Activated CD8-positive, alpha-beta memory T cell treated with anti-CD3 and anti-CD28 coated beads, Interleukin-2, amount 50 U/mL, for 24 hours (primary cell): ENCODE measurements around the gene TMEM258.

Source experiments
- DNase-seq: peaks from one replicate; pipeline ENCODE4 v3.0.0-alpha.2; 2020; ENCODE audit errors: extremely low read depth

Gene TMEM258

GRCh38 chr11:61795876-61796526 lies 3.6 kb upstream of the TMEM258 start:
- no peak for DNase-seq

GRCh38 chr11:61795459-61795858 lies 3.1 kb upstream of the TMEM258 start:
- DNase-seq: no peak

- no peak for DNase-seq
These were observed 2.2 kb upstream of the TMEM258 start for GRCh38 chr11:61794579-61794978.

DNA sequence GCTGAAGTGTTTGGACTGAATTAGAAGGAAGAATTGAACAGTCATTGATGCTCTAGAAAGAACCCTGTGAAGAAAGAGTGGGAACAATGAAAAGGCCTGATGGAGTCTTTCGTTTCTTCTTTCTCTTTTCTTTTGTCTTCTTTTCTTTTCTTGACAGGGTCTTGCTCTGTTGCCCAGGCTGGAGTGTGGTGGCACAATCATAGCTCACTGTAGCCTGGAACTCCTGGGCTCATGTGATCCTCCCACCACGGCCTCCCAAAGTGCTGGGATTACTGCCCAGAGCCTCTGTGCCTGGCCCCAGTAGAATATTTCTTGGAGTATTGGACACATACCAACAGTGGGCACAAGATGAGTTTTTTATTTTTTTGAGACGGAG lies 1.4 kb upstream of the TMEM258 start:
- DNase-seq: no peak

GRCh38 chr11:61793083-61793828 lies 857 bp upstream of the TMEM258 start:
- no peak for DNase-seq

DNA sequence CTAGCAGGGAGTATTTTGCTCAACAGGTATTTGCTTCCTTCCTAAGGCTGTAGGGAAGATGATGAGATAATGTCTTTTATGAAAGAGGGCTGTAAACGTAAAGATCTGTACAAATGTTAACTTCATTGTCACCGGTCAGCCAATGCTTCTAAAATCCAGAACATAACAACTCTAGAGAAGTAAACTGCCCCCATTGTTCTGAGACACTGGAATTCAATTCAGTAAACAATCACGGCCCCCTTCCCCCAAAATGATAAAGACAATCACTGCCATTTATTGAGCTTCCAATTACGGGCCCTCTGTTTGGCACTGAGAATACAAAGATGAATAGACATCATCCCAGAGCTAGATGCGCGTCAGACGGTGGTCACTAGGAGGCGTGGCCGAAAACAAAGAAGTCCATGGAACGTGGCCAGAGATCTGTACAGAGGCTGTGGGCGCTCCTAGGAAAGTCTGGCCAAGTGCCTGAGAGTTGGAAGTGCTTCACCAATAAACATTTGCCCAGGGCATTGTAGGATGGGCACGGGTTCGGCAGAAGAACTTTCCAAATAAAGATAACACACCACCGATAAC lies 576 bp downstream of the TMEM258 start:
- DNase-seq: no peak

- no peak for DNase-seq
These were observed 4.4 kb downstream of the TMEM258 start for GRCh38 chr11:61787928-61788491.

GRCh38 chr11:61785837-61786402 lies 6.5 kb downstream of the TMEM258 start:
- DNase-seq: no peak

GRCh38 chr11:61784506-61784805 lies 7.9 kb downstream of the TMEM258 start:
- no peak for DNase-seq

- DNase-seq: no peak
These were observed 8.5 kb downstream of the TMEM258 start for GRCh38 chr11:61783717-61784505.

GRCh38 chr11:61782841-61783240 lies 9.6 kb downstream of the TMEM258 start:
- DNase-seq: no peak

DNA sequence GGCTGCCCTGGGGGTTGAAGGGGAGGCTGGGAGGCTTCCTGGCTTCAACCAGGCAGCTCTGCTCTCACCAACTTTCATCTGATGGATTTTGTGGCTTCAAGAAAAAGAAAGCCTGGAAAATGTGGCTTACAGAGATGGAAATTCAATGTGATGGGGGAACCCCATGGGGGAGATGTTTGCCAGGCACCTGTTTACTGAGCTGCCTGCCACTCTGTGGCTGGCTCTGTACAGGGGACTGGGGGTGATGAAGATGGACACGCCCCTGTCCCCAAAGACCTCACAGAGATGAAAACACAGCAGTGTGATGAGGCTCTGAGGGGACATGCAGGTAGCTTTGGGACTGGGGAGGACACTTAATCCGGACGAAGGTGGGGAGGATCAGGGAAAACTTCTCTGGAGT lies 10.1 kb downstream of the TMEM258 start:
- no peak for DNase-seq

DNA sequence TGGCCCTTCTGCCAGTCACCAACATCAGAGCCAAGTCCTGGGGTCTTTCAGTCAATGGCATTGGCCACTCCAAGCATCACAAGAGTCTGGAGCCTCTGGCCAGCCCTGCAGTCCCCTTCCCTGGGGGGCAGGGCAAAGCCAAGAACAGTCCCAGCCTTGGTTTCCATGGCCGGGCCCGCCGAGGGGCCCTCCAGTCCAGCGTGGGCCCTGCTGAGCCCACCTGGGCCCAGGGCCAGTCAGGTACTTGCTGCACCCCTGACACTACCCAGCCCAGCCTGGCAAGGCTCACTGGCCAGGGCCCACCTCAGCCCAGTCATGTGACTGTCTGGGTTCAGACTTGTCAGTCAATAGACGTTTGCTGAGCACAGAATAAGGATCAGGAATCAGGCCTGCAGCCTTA lies 10.8 kb downstream of the TMEM258 start:
- no peak for DNase-seq

- no peak for DNase-seq
These were observed 11.7 kb downstream of the TMEM258 start for GRCh38 chr11:61780581-61781162.

DNA sequence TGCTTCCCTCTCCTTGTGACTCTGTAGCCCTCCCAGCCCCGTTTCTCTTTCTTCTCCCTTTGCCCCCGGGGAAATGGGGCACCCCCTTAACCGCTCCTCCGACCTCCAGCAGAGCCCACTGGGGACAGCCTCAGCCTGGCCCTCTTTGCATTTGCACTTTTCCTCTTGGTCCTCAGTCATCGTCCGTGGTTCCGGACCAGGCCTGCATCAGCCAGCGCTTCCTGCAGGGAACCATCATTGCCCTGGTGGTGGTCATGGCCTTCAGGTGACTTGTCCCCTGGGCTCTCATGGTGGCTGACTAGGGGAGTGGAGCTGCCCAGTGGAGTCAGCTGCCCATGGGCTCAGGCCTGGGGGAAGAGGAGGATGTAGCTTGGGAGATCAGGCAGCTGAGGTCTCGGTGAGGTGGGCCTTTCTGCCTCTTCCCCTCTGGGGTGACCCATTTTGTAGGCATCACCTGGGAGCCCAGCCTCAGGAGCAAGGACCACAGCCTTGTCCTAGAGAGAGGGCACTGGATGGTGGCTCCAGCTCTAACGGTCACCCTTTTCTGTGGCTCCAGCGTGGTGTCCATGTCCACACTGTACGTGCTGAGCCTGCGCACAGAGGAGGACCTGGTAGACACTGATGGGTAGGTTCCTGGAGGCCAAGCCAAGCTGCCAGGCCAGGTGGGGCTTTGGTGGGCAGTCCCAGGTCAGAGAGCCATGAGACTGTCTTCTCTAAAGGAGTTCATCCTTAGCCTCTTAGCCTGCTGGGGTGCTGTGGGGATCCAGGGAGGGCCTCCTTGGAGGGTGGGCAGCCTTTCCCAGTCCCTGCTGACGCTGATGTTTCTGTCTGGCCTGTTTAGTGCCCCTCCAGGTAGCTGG lies 12.5 kb downstream of the TMEM258 start:
- DNase-seq: no peak

- DNase-seq: no peak
These were observed 13.3 kb downstream of the TMEM258 start for GRCh38 chr11:61778920-61779650.

- DNase-seq: no peak
These were observed 14.0 kb downstream of the TMEM258 start for GRCh38 chr11:61778357-61778886.

DNA sequence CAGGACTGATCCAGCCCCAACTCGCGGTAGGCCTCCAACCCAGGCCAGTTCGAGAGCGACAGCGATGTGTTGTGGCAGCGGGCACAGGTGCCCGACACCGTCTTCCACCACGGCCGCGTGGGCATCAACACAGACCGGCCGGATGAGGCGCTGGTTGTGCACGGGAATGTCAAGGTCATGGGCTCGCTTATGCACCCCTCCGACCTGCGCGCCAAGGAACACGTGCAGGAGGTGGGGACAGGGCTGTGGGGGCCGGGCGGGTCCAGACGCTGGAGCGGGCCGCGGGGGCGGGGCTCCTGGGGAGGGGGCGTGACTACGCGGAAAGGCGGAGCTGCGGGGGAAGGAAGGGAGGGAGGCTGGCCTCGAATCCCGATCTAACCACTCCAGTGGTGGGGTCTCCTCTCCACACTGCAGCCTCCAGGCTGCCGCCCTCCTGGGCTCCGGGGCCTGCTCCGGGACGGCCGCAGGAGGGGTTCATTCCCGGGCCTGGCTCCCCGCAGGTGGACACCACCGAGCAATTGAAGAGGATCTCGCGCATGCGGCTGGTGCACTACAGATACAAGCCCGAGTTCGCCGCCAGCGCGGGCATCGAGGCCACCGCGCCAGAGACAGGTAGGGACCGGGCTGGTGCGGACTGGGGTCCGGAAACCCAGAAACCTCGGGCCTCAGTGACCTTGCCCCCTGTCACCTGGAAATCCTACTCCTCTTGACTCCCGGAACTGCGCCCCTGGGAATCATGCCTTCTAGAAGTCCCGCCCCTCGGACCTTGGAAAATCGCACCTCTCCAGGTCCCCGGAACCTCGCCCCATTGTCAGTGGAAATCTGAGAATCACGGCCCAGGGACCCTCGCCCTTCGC lies 14.9 kb downstream of the TMEM258 start:
- no peak for DNase-seq
